Peyer's patch (tissue), 4 donors: ENCODE results near the gene TBC1D7.

Experiments
- CTCF ChIP-seq, 6 experiments: fragments of 450-650 bp in 4 of 6; fragments of 200-600 bp in 2 of 6; sonication (generic) in 1 of 6; IDR thresholded peaks; one replicate each; pipeline ENCODE4 v1.5.1; 2017 to 2019; ENCODE audit warnings: antibody characterized with exemption in 6 of 6, mild to moderate bottlenecking in 3 of 6, moderate library complexity in 1 of 6
- POLR2A ChIP-seq, 2 donors: fragments of 450-650 bp; IDR thresholded peaks; one replicate each; pipeline ENCODE4 v1.5.1; 2017; ENCODE audit warnings: antibody characterized with exemption in 2 of 2, mild to moderate bottlenecking in 2 of 2, moderate library complexity in 2 of 2

GRCh38 chr6:13368079-13368730, 39.9 kb upstream of the TBC1D7 start:
- TF ChIP-seq CTCF (IDR thresholded peaks at IDR 0.05) (no peak), POLR2A (IDR thresholded peaks at IDR 0.05) (no peak)
